OCI-LY3 (cell line): ENCODE measurements around the gene SH3PXD2B.

ENCODE experiments used
- CTCF ChIP-seq: fragments of 200-600, 300-600 bp; sonication (generic); IDR thresholded peaks from 2 replicates; pipeline ENCODE4 v1.5.1; 2014; ENCODE audit warnings: antibody characterized with exemption, low read length, low read depth
- EZH2phosphoT487 ChIP-seq: fragments of 200-600 bp; shearing (Covaris generic); IDR thresholded peaks from 2 replicates; pipeline ENCODE4 v1.6.1; 2018; ENCODE audit warnings: antibody characterized with exemption, mixed run types, low read depth

- TF ChIP-seq CTCF (no peak), EZH2phosphoT487 (no peak)
Observed at GRCh38 chr5:172474293-172474692, 20.0 kb upstream of the SH3PXD2B start.
